Hepatocyte (in vitro differentiated cells): ENCODE data around the gene SLCO1B1. TPM values are rescaled to one million over a fixed set of nuclear protein-coding genes. Genes with fewer than 3 reads are reported as not detected.
"Not testable (repeated sequence)": the region's sequence is repeated elsewhere in the genome, so short reads cannot be mapped to it uniquely, and the experiment has no call there.

Source experiments
- DNase-seq: peaks from one replicate; pipeline ENCODE4 v3.0.0-alpha.2; 2016; ENCODE audit warnings: low spot score
- H2AFZ ChIP-seq: fragments of 200-600 bp; sonication (generic); 2 replicates; pipeline ENCODE4 v1.6.0; 2016; ENCODE audit warnings: antibody characterized with exemption, mild to moderate bottlenecking
- H3K27ac ChIP-seq: fragments of 200-600 bp; sonication (generic); 2 replicates; pipeline ENCODE4 v1.5.1; 2016; ENCODE audit warnings: mild to moderate bottlenecking
- H3K27me3 ChIP-seq: fragments of 200-600 bp; sonication (generic); 2 replicates; pipeline ENCODE4 v1.6.1; 2016
- H3K36me3 ChIP-seq: fragments of 200-600 bp; sonication (generic); replicated peaks from 2 replicates; pipeline ENCODE4 v1.5.1; 2016; ENCODE audit warnings: low read depth; ENCODE audit not compliant: insufficient read depth
- H3K4me1 ChIP-seq: fragments of 200-600 bp; sonication (generic); 2 replicates; pipeline ENCODE4 v1.5.1; 2016; ENCODE audit warnings: mild to moderate bottlenecking, moderate library complexity; ENCODE audit not compliant: insufficient read depth
- H3K4me2 ChIP-seq: fragments of 200-600 bp; sonication (generic); 2 replicates; pipeline ENCODE4 v1.6.0; 2016
- H3K4me3 ChIP-seq: fragments of 200-600 bp; sonication (generic); 2 replicates; pipeline ENCODE4 v1.5.1; 2016; ENCODE audit warnings: mild to moderate bottlenecking
- H3K79me2 ChIP-seq: fragments of 200-600 bp; sonication (generic); 2 replicates; pipeline ENCODE4 v1.6.0; 2017; ENCODE audit warnings: mild to moderate bottlenecking
- H3K9me2 ChIP-seq: fragments of 200-600 bp; sonication (generic); replicated peaks from 2 replicates; pipeline ENCODE4 v1.6.0; 2017; ENCODE audit warnings: mild to moderate bottlenecking; ENCODE audit not compliant: insufficient read depth
- H3K9me3 ChIP-seq: fragments of 200-600 bp; sonication (generic); 2 replicates; pipeline ENCODE4 v1.5.1; 2016; ENCODE audit warnings: low read depth, mild to moderate bottlenecking
- H4K20me1 ChIP-seq: fragments of 200-600 bp; sonication (generic); 2 replicates; pipeline ENCODE4 v1.6.0; 2016; ENCODE audit warnings: mild to moderate bottlenecking; ENCODE audit not compliant: insufficient read depth, poor library complexity, severe bottlenecking
- EZH2 ChIP-seq: fragments of 200-600 bp; sonication (generic); IDR thresholded peaks from 2 replicates; pipeline ENCODE4 v1.6.1; 2016; ENCODE audit warnings: antibody characterized with exemption, mild to moderate bottlenecking, borderline replicate concordance
- EZH2phosphoT487 ChIP-seq: fragments of 200-600 bp; sonication (generic); IDR thresholded peaks from one replicate; pipeline ENCODE4 v1.6.1; 2018; ENCODE audit warnings: antibody characterized with exemption, mild to moderate bottlenecking, low read depth, moderate library complexity; ENCODE audit not compliant: unreplicated experiment, severe bottlenecking
- WGBS: methylation state at CpG from one replicate; pipeline ENCODE4 v1.1.6; 2016; ENCODE audit warnings: low lambda C conversion rate; ENCODE audit errors: missing lambda C conversion rate; 5-methylcytosine and 5-hydroxymethylcytosine counted together
- polyA plus RNA-seq: library from polyadenylated mRNA; unstranded; fragments of >200 nt; fragmentation: Nextera tagmentation; extraction: Ambion mirVana; gene quantifications from 2 replicates; pipeline ENCODE4 v1.2.1, GENCODE V29; 2016
- total RNA-seq: library from RNA; depleted of rRNA; stranded (reverse); fragments of >200 nt; gene quantifications from 2 replicates; pipeline ENCODE4 v1.2.3, GENCODE V29; 2014
- TF ChIP-seq, protein P1 (sequence below): fragments of 200-600 bp; sonication (generic); IDR thresholded peaks from 2 replicates; pipeline ENCODE4 v1.5.1; 2016; ENCODE audit warnings: antibody characterized with exemption, mild to moderate bottlenecking; ENCODE audit not compliant: poor library complexity

Gene SLCO1B1, protein sequence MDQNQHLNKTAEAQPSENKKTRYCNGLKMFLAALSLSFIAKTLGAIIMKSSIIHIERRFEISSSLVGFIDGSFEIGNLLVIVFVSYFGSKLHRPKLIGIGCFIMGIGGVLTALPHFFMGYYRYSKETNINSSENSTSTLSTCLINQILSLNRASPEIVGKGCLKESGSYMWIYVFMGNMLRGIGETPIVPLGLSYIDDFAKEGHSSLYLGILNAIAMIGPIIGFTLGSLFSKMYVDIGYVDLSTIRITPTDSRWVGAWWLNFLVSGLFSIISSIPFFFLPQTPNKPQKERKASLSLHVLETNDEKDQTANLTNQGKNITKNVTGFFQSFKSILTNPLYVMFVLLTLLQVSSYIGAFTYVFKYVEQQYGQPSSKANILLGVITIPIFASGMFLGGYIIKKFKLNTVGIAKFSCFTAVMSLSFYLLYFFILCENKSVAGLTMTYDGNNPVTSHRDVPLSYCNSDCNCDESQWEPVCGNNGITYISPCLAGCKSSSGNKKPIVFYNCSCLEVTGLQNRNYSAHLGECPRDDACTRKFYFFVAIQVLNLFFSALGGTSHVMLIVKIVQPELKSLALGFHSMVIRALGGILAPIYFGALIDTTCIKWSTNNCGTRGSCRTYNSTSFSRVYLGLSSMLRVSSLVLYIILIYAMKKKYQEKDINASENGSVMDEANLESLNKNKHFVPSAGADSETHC
- total RNA-seq (25.4 and 33.4 TPM in 2 replicates), polyA plus RNA-seq (3.4 and 8.9 TPM in 2 replicates)

GRCh38 chr12:21130998-21131397 lies at the start of gene SLCO1B1:
Gene SLCO1B1 (plus strand): TSS chr12:21131194. CDS start chr12:21141575, 10,381 bp downstream.
- Histone ChIP-seq H3K27ac (no peak within 1 kb of the TSS), H3K79me2 (no peaks in the 10 kb centered on the region), H3K27me3 (no peaks in the 10 kb centered on the region), H3K4me3 (no peak within 1 kb of the TSS), H3K36me3 (no peaks in the 10 kb centered on the region), H3K4me2 (no peak within 1 kb of the TSS), H3K9me3 (no peaks in the 10 kb centered on the region), H3K4me1 (no peaks in the 10 kb centered on the region), H2AFZ (no peak within 1 kb of the TSS), H4K20me1 (no peaks in the 10 kb centered on the region), H3K9me2 (no peaks in the 10 kb centered on the region)
- no peak for DNase-seq
- 88% methylated on average over 3 of the region's 3 CpGs for WGBS
- TF ChIP-seq, protein P1, sequence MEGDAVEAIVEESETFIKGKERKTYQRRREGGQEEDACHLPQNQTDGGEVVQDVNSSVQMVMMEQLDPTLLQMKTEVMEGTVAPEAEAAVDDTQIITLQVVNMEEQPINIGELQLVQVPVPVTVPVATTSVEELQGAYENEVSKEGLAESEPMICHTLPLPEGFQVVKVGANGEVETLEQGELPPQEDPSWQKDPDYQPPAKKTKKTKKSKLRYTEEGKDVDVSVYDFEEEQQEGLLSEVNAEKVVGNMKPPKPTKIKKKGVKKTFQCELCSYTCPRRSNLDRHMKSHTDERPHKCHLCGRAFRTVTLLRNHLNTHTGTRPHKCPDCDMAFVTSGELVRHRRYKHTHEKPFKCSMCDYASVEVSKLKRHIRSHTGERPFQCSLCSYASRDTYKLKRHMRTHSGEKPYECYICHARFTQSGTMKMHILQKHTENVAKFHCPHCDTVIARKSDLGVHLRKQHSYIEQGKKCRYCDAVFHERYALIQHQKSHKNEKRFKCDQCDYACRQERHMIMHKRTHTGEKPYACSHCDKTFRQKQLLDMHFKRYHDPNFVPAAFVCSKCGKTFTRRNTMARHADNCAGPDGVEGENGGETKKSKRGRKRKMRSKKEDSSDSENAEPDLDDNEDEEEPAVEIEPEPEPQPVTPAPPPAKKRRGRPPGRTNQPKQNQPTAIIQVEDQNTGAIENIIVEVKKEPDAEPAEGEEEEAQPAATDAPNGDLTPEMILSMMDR = no peak
- no peak for TF ChIP-seq EZH2phosphoT487

DNA sequence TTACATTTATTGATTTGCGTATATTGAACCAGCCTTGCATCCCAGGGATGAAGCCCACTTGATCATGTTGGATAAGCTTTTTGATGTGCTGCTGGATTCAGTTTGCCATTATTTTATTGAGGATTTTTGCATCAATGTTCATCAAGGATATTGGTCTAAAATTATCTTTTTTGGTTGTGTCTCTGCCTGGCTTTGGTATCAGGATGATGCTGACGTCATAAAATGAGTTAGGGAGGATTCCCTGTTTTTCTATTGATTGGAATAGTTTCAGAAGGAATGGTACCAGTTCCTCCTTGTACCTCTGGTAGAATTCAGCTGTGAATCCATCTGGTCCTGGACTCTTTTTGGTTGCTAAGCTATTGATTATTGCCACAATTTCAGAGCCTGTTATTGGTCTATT lies 46.2 kb upstream of the SLCO1B1 start:
- H3K4me3 ChIP-seq, H4K20me1 ChIP-seq, H3K4me1 ChIP-seq, H3K9me2 ChIP-seq, DNase-seq, H3K27me3 ChIP-seq, H3K4me2 ChIP-seq, H3K36me3 ChIP-seq, H3K9me3 ChIP-seq, H3K27ac ChIP-seq, H2AFZ ChIP-seq, H3K79me2 ChIP-seq: not testable (repeated sequence)
- WGBS = 64% methylated on average over 2 of the region's 2 CpGs

DNA sequence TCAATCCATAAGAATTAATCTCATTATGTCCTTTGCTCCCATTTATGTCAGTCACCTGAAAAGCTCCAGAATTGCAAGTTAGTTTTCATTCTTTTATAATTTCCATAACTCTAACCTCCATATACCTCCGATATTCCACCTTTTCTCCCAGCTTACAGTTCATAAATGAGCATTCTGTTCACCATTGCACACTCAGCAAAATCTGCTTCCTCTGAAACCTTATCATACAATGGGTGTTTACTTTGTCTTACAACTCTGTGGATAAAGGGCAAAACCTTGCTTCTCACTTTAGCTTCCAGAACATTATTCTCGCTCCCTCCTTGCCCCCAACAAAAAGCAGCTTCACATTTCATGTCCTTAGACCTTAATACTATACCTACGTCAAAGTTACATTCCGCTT lies 19.3 kb upstream of the SLCO1B1 start:
- Histone ChIP-seq H4K20me1 (no peaks in the 10 kb centered on the region), H3K36me3 (no peaks in the 10 kb centered on the region), H3K9me2 (no peaks in the 10 kb centered on the region), H3K27ac (no peak overlapping the region), H3K27me3 (no peaks in the 10 kb centered on the region), H3K79me2 (no peaks in the 10 kb centered on the region), H3K4me3 (no peak overlapping the region), H3K4me2 (no peak overlapping the region), H3K4me1 (no peaks in the 10 kb centered on the region), H2AFZ (no peak overlapping the region), H3K9me3 (no peaks in the 10 kb centered on the region)
- WGBS = 73% methylated on average over 4 of the region's 4 CpGs
- no peak for DNase-seq
- TF ChIP-seq, protein P1 = no peak
- no peak for TF ChIP-seq EZH2
- no peak for TF ChIP-seq EZH2phosphoT487

- Histone ChIP-seq H3K4me3 (no peak overlapping the region), H3K9me2 (no peaks in the 10 kb centered on the region), H3K36me3 (no peaks in the 10 kb centered on the region), H3K79me2 (no peaks in the 10 kb centered on the region), H3K9me3 (no peaks in the 10 kb centered on the region), H3K27ac (no peak overlapping the region), H3K27me3 (no peaks in the 10 kb centered on the region), H4K20me1 (no peaks in the 10 kb centered on the region), H3K4me2 (no peak overlapping the region), H3K4me1 (no peaks in the 10 kb centered on the region), H2AFZ (no peak overlapping the region)
- DNase-seq = no peak
- TF ChIP-seq, protein P1 = no peak
- no peak for TF ChIP-seq EZH2
- no peak for TF ChIP-seq EZH2phosphoT487
- 96% methylated on average over 7 of the region's 7 CpGs for WGBS
Measured at GRCh38 chr12:21113266-21113665, 17.7 kb upstream of the SLCO1B1 start.
